Natural killer cell (primary cell): Measurements from ENCODE around the gene EP400. TPM values are rescaled to one million over a fixed set of nuclear protein-coding genes. Genes with fewer than 3 reads are reported as not detected.

ENCODE experiments used
- ATAC-seq, 3 donors: fragments of 150-1000 bp in 2 of 3; fragments of 200-7000 bp in 1 of 3; cut with Tn5 transposase; 1 replicate in 1 of 3; 2 replicates in 2 of 3; pipeline ENCODE4 v1.10.0; 2021; ENCODE audit warnings: mild to moderate bottlenecking in 2 of 3, moderate library complexity in 2 of 3
- DNase-seq, 2 donors: peaks; one replicate each; pipeline versions ENCODE4 v3.0.0 to v3.0.0-alpha.2; 2013 to 2021; ENCODE audit warnings: mixed read lengths in 1 of 2
- H3K27ac ChIP-seq: one replicate; pipeline ENCODE4 v1.5.1; 2013; ENCODE audit warnings: mild to moderate bottlenecking, low read length
- H3K27me3 ChIP-seq: one replicate; pipeline ENCODE4 v1.6.1; 2013; ENCODE audit warnings: low read length; ENCODE audit not compliant: control insufficient read depth, insufficient read depth
- H3K36me3 ChIP-seq: one replicate; pipeline ENCODE4 v1.6.1; 2013; ENCODE audit warnings: low read length; ENCODE audit not compliant: control insufficient read depth, insufficient read depth
- H3K4me1 ChIP-seq: one replicate; pipeline ENCODE4 v1.6.1; 2013; ENCODE audit warnings: low read length; ENCODE audit not compliant: control insufficient read depth, insufficient read depth
- H3K4me3 ChIP-seq: one replicate; pipeline ENCODE4 v1.5.1; 2013; ENCODE audit warnings: low read length
- H3K9me3 ChIP-seq: one replicate; pipeline ENCODE4 v1.6.1; 2013; ENCODE audit warnings: low read length; ENCODE audit not compliant: control insufficient read depth, insufficient read depth
- H3K27ac Mint-ChIP-seq, 2 donors: one replicate each; pipeline ENCODE4 v1.8.0; 2022; ENCODE audit warnings: mild to moderate bottlenecking in 2 of 2, mixed read lengths in 2 of 2, moderate library complexity in 1 of 2
- H3K27me3 Mint-ChIP-seq, 2 donors: one replicate each; pipeline ENCODE4 v1.8.0; 2022; ENCODE audit warnings: low read depth in 2 of 2, mixed read lengths in 2 of 2
- H3K36me3 Mint-ChIP-seq: one replicate; pipeline ENCODE4 v1.8.0; 2022; ENCODE audit warnings: mixed read lengths
- H3K4me1 Mint-ChIP-seq, 2 donors: one replicate each; pipeline ENCODE4 v1.8.0; 2022; ENCODE audit warnings: mixed read lengths in 2 of 2
- H3K4me3 Mint-ChIP-seq: one replicate; pipeline ENCODE4 v1.8.0; 2022; ENCODE audit warnings: mild to moderate bottlenecking, moderate library complexity, mixed read lengths
- H3K9me3 Mint-ChIP-seq, 2 donors: one replicate each; pipeline ENCODE4 v1.8.0; 2022; ENCODE audit warnings: mixed read lengths in 2 of 2
- WGBS: methylation state at CpG from one replicate; pipeline ENCODE4 v1.1.7; 2013; ENCODE audit warnings: missing lambda C conversion rate; ENCODE audit not compliant: insufficient coverage; 5-methylcytosine and 5-hydroxymethylcytosine counted together
- intact Hi-C: fragments of 100-400 bp; cut with micrococcal nuclease; formaldehyde crosslinking; loops from one replicate; pipeline ENCODE4 v1.14.2; 2022
- total RNA-seq, 4 donors: library from RNA; stranded (reverse); fragments of 120-200 nt in 1 of 4; gene quantifications; one replicate each; pipeline versions ENCODE4 v1.2.3 to v1.2.4, GENCODE V29; 2013 to 2022
- TF ChIP-seq, protein P1 (sequence below): fragments of 200-600 bp; IDR thresholded peaks from one replicate; pipeline ENCODE4 v1.8.0; 2022; ENCODE audit warnings: antibody characterized with exemption

Gene EP400
- total RNA-seq, 3 donors from 2014 or later (not counting 1 experiment from before 2014, with no cell fraction given) = 62.8 to 81.1 (median 80.1) TPM

- H3K36me3 Mint-ChIP-seq = no peaks in the 10 kb centered on the region
- no peaks in the 10 kb centered on the region for H3K27me3 Mint-ChIP-seq
- no peaks in the 10 kb centered on the region for H3K9me3 Mint-ChIP-seq
Measured at GRCh38 chr12:132061641-132062430, 112.1 kb downstream of the EP400 start.

GRCh38 chr12:132062481-132062880, 112.7 kb downstream of the EP400 start:
- Mint-ChIP-seq H3K4me1 (peaks cover 12 to 19% of the 10 kb centered on the region in 2 donors), H3K4me3 (no peak overlapping the region), H3K36me3 (no peaks in the 10 kb centered on the region), H3K9me3 (no peaks in the 10 kb centered on the region), H3K27me3 (no peaks in the 10 kb centered on the region), H3K27ac (no peak overlapping the region)
- Histone ChIP-seq H3K27me3 (no peaks in the 10 kb centered on the region), H3K27ac (no peak overlapping the region), H3K9me3 (no peaks in the 10 kb centered on the region), H3K4me3 (no peak overlapping the region), H3K4me1 (peaks cover 25% of the 10 kb centered on the region), H3K36me3 (peaks cover 34% of the 10 kb centered on the region)
- no peak for ATAC-seq
- TF ChIP-seq, protein P1, sequence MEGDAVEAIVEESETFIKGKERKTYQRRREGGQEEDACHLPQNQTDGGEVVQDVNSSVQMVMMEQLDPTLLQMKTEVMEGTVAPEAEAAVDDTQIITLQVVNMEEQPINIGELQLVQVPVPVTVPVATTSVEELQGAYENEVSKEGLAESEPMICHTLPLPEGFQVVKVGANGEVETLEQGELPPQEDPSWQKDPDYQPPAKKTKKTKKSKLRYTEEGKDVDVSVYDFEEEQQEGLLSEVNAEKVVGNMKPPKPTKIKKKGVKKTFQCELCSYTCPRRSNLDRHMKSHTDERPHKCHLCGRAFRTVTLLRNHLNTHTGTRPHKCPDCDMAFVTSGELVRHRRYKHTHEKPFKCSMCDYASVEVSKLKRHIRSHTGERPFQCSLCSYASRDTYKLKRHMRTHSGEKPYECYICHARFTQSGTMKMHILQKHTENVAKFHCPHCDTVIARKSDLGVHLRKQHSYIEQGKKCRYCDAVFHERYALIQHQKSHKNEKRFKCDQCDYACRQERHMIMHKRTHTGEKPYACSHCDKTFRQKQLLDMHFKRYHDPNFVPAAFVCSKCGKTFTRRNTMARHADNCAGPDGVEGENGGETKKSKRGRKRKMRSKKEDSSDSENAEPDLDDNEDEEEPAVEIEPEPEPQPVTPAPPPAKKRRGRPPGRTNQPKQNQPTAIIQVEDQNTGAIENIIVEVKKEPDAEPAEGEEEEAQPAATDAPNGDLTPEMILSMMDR = no peak
- intact Hi-C loops = no loop called here
- DNase-seq = no peak
- WGBS = 95% methylated on average over 14 of the region's 14 CpGs

More at GRCh38 chr12:132061641-132062430, 112.1 kb downstream of the EP400 start:
- intact Hi-C loops = no loop called here
- no peak overlapping the region for H3K4me3 ChIP-seq
- DNase-seq (no peak), ATAC-seq (no peak)
- peaks cover 19% of the 10 kb centered on the region for H3K4me1 ChIP-seq
- H3K36me3 ChIP-seq = peaks cover 36% of the 10 kb centered on the region
- H3K27me3 ChIP-seq = no peaks in the 10 kb centered on the region
- H3K27ac ChIP-seq = no peak overlapping the region
- TF ChIP-seq, protein P1 = no peak
- WGBS = 96% methylated on average over 30 of the region's 30 CpGs
- H3K9me3 ChIP-seq = no peaks in the 10 kb centered on the region
- Mint-ChIP-seq H3K27ac (no peak overlapping the region), H3K4me3 (no peak overlapping the region), H3K4me1 (peaks cover 11 to 17% of the 10 kb centered on the region in 2 donors)

DNA sequence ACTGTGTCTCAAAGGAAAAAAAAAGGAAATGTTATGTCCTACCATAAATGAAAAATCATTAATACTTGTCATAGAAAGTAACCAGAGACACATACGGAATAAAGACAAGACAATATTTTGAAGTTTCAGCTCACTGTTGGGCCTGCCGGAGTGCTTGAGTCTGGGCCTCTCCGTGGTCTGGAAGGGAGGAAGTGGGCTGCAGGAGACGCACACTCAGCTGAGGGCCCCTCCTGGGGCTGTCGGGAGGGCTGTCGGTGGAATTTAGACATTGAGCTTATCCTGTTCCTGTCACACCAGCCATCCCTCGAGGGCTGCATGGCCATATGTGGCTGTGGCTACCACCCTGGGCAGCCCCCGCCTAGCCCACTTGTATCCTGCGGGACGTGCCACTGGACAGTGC, 113.7 kb downstream of the EP400 start:
- H3K4me3 ChIP-seq = no peak overlapping the region
- no peaks in the 10 kb centered on the region for H3K27me3 Mint-ChIP-seq
- H3K27ac ChIP-seq = no peak overlapping the region
- H3K36me3 Mint-ChIP-seq = no peaks in the 10 kb centered on the region
- no peaks in the 10 kb centered on the region for H3K9me3 ChIP-seq
- no peaks in the 10 kb centered on the region for H3K9me3 Mint-ChIP-seq
- ATAC-seq (no peak), DNase-seq (no peak)
- H3K36me3 ChIP-seq = peaks cover 41% of the 10 kb centered on the region
- WGBS = 40% methylated on average over 10 of the region's 10 CpGs
- peaks cover 29% of the 10 kb centered on the region for H3K4me1 ChIP-seq
- no peak overlapping the region for H3K4me3 Mint-ChIP-seq
- H3K27me3 ChIP-seq = no peaks in the 10 kb centered on the region
- peak overlapping the region in 1 of 2 donors; percentile 58 for H3K27ac Mint-ChIP-seq
- intact Hi-C loops = no loop called here
- H3K4me1 Mint-ChIP-seq = peaks cover 12 to 19% of the 10 kb centered on the region in 2 donors
- TF ChIP-seq, protein P1 = no peak
